Measurements from ENCODE around the gene RHOF.

RHOF gene

GRCh38 chr12:121804417-121805111 lies 11.1 kb upstream of the RHOF start:
- DNase-seq (ENCODE audit: insufficient read length, low spot score) (peak; percentile 40), FAIRE-seq (no peak)
- no peak for TF ChIP-seq POLR2A (IDR thresholded peaks at IDR 0.05; ENCODE audit: low read depth, low read length)

- TF ChIP-seq POLR2A (IDR thresholded peaks at IDR 0.05; ENCODE audit: low read depth, low read length): peak; percentile 55
- FAIRE-seq (no peak), DNase-seq (ENCODE audit: insufficient read length, low spot score) (peak; percentile 49)
Observed at GRCh38 chr12:121803861-121804416, 10.5 kb upstream of the RHOF start, which contains the start of gene SETD1B. TSS of gene SETD1B (plus strand) at chr12:121804009. CDS start at chr12:121804738, 729 bp downstream.

GRCh38 chr12:121802843-121803698 lies 9.6 kb upstream of the RHOF start:
- peak; percentile 92 for FAIRE-seq

GRCh38 chr12:121802485-121802842 lies 9.0 kb upstream of the RHOF start:
- FAIRE-seq (no peak), DNase-seq (ENCODE audit: insufficient read length, low spot score) (no peak)
- no peak for TF ChIP-seq POLR2A (IDR thresholded peaks at IDR 0.05; ENCODE audit: low read depth, low read length)

More at GRCh38 chr12:121802843-121803698, 9.6 kb upstream of the RHOF start:
- peak; percentile 98 for DNase-seq (ENCODE audit: insufficient read length, low spot score)
- TF ChIP-seq POLR2A (IDR thresholded peaks at IDR 0.05; ENCODE audit: low read depth, low read length): peak; percentile 48

GRCh38 chr12:121801595-121802484 lies 8.4 kb upstream of the RHOF start:
- TF ChIP-seq POLR2A (IDR thresholded peaks at IDR 0.05; ENCODE audit: low read depth, low read length): no peak
- no peak for DNase-seq (ENCODE audit: insufficient read length, low spot score)

GRCh38 chr12:121800694-121801594 lies 7.5 kb upstream of the RHOF start:
- DNase-seq (ENCODE audit: insufficient read length, low spot score): peak; percentile 63
- TF ChIP-seq POLR2A (IDR thresholded peaks at IDR 0.05; ENCODE audit: low read depth, low read length): peak; percentile 42; the same call in 1 of the 2 replicates
- no peak for FAIRE-seq

More at GRCh38 chr12:121801595-121802484, 8.4 kb upstream of the RHOF start:
- FAIRE-seq: no peak

GRCh38 chr12:121799842-121800693 lies 6.6 kb upstream of the RHOF start:
- no peak for FAIRE-seq
- TF ChIP-seq POLR2A (IDR thresholded peaks at IDR 0.05; ENCODE audit: low read depth, low read length): no peak; the same call in 1 of the 2 replicates
- DNase-seq (ENCODE audit: insufficient read length, low spot score): peak; percentile 97

- DNase-seq (ENCODE audit: insufficient read length, low spot score): peak; percentile 86
- no peak for FAIRE-seq
- TF ChIP-seq POLR2A (IDR thresholded peaks at IDR 0.05; ENCODE audit: low read depth, low read length): no peak
Observed at GRCh38 chr12:121799156-121799841, 5.8 kb upstream of the RHOF start.

GRCh38 chr12:121798787-121799155 lies 5.3 kb upstream of the RHOF start:
- TF ChIP-seq POLR2A (IDR thresholded peaks at IDR 0.05; ENCODE audit: low read depth, low read length): no peak
- no peak for DNase-seq (ENCODE audit: insufficient read length, low spot score)
- no peak for FAIRE-seq

- DNase-seq (ENCODE audit: insufficient read length, low spot score) (no peak), FAIRE-seq (no peak)
- TF ChIP-seq POLR2A (IDR thresholded peaks at IDR 0.05; ENCODE audit: low read depth, low read length): no peak
Observed at GRCh38 chr12:121797937-121798786, 4.7 kb upstream of the RHOF start.

Data from H54 (cell line).